Measurements from ENCODE around the gene CPLANE1. TPM values are rescaled to one million over a fixed set of nuclear protein-coding genes. Genes with fewer than 3 reads are reported as not detected.

The CPLANE1 gene
- total and polyA plus RNA-seq, 2 donors (not counting 3 experiments of a cell fraction or from before 2014, with no cell fraction given), result 4.6 to 21.5 TPM

GRCh38 chr5:37255774-37256358 lies 6.7 kb upstream of the CPLANE1 start:
- TF ChIP-seq POLR2AphosphoS5 (IDR thresholded peaks at IDR 0.05; ENCODE audit: insufficient read depth, low read depth, low read length), result no peak
- dilution Hi-C loops (cut with MboI; ENCODE audit: extremely low pct_ligation_motif_present, low sequenced_read_pairs), result no loop called here

GRCh38 chr5:37254581-37254980 lies 5.4 kb upstream of the CPLANE1 start:
- H3K79me2 ChIP-seq (ENCODE audit: control insufficient read depth, insufficient read depth, low read length), result no peaks in the 10 kb centered on the region
- no peak overlapping the region for H3K4me3 ChIP-seq (replicated peaks in 1 of 3; ENCODE audit: insufficient read depth in 1 of 3, low read depth in 1 of 3, low read length in 3 of 3)
- TF ChIP-seq EZH2 (IDR thresholded peaks at IDR 0.05; ENCODE audit: borderline replicate concordance, low read depth, low read length, severe bottlenecking), result no peak
- no peak for TF ChIP-seq GATA2 (IDR thresholded peaks at IDR 0.05; ENCODE audit: insufficient read depth, insufficient read length, low read depth, low read length)
- no peak for TF ChIP-seq MAX (IDR thresholded peaks at IDR 0.05; ENCODE audit: insufficient read depth, insufficient read length)
- DNase-seq (ENCODE audit: low read depth, low spot score) (no peak), FAIRE-seq (no peak)
- H3K9ac ChIP-seq (replicated peaks; ENCODE audit: extremely low read depth, insufficient read depth, low read length), result no peak overlapping the region
- H3K9me1 ChIP-seq (replicated peaks; ENCODE audit: control insufficient read depth, extremely low read depth, insufficient read depth, low read length), result no peaks in the 10 kb centered on the region
- H3K27me3 ChIP-seq (ENCODE audit: control insufficient read depth in 2 of 2, insufficient read depth in 2 of 2, low read length in 2 of 2), result no peaks in the 10 kb centered on the region
- no TSS peak for BruUV-seq (replicated peaks)
- intact Hi-C loops (cut with micrococcal nuclease) (no loop called here), dilution Hi-C loops (cut with MboI; ENCODE audit: extremely low pct_ligation_motif_present, low sequenced_read_pairs) (no loop called here)
- no peaks in the 10 kb centered on the region for H3K9me3 ChIP-seq (replicated peaks; ENCODE audit: control insufficient read depth, insufficient read depth, low read length)
- no peak overlapping the region for H3K4me2 ChIP-seq (ENCODE audit: insufficient read depth, low read length)
- H2AFZ ChIP-seq (ENCODE audit: low read depth, low read length), result no peak overlapping the region
- ChIA-PET CTCF (interaction anchor here (0.6 kb wide), 1 partner anchor 74 kb away, joined by 3 read pairs; no protein-coding TSS in a partner anchor), POLR2A (no interaction called here)
- H4K20me1 ChIP-seq (replicated peaks; ENCODE audit: control insufficient read depth, extremely low read depth, insufficient read depth, low read length), result no peaks in the 10 kb centered on the region
- no peak overlapping the region for H3K27ac ChIP-seq (ENCODE audit: insufficient read depth, low read depth, low read length)
- H3K36me3 ChIP-seq (ENCODE audit: control insufficient read depth in 2 of 2, extremely low read depth in 1 of 2, insufficient read depth in 2 of 2, low read length in 2 of 2), result no peaks in the 10 kb centered on the region
- no peaks in the 10 kb centered on the region for H3K4me1 ChIP-seq (ENCODE audit: control insufficient read depth, extremely low read depth, insufficient read depth, low read length)

More at GRCh38 chr5:37255774-37256358, 6.7 kb upstream of the CPLANE1 start:
- Histone ChIP-seq H3K4me2 (ENCODE audit: insufficient read depth, low read length) (no peak overlapping the region), H2AFZ (ENCODE audit: low read depth, low read length) (no peak overlapping the region), H3K27ac (ENCODE audit: insufficient read depth, low read depth, low read length) (no peak overlapping the region), H3K79me2 (ENCODE audit: control insufficient read depth, insufficient read depth, low read length) (no peaks in the 10 kb centered on the region), H3K4me3 (replicated peaks in 1 of 3; ENCODE audit: insufficient read depth in 1 of 3, low read depth in 1 of 3, low read length in 3 of 3) (no peak overlapping the region), H3K36me3 (ENCODE audit: control insufficient read depth in 2 of 2, extremely low read depth in 1 of 2, insufficient read depth in 2 of 2, low read length in 2 of 2) (no peaks in the 10 kb centered on the region), H3K9me1 (replicated peaks; ENCODE audit: control insufficient read depth, extremely low read depth, insufficient read depth, low read length) (no peaks in the 10 kb centered on the region), H3K9me3 (replicated peaks; ENCODE audit: control insufficient read depth, insufficient read depth, low read length) (no peaks in the 10 kb centered on the region), H3K9ac (replicated peaks; ENCODE audit: extremely low read depth, insufficient read depth, low read length) (no peak overlapping the region), H4K20me1 (replicated peaks; ENCODE audit: control insufficient read depth, extremely low read depth, insufficient read depth, low read length) (no peaks in the 10 kb centered on the region), H3K27me3 (ENCODE audit: control insufficient read depth in 2 of 2, insufficient read depth in 2 of 2, low read length in 2 of 2) (no peaks in the 10 kb centered on the region), H3K4me1 (ENCODE audit: control insufficient read depth, extremely low read depth, insufficient read depth, low read length) (no peaks in the 10 kb centered on the region)
- ChIA-PET POLR2A (no interaction called here), CTCF (no interaction called here)
- FAIRE-seq (no peak), DNase-seq (ENCODE audit: low read depth, low spot score) (no peak)
- BruUV-seq (replicated peaks), result no TSS peak
- intact Hi-C loops (cut with micrococcal nuclease), result no loop called here
